GM12878 (cell line): Measurements from ENCODE around the gene LYPLA2. TPM values are rescaled to one million over a fixed set of nuclear protein-coding genes. Genes with fewer than 3 reads are reported as not detected.

Experiments used
- DPF2 ChIP-seq: fragments of 450-650 bp; IDR thresholded peaks from 2 replicates; pipeline ENCODE4 v1.6.1; 2017; ENCODE audit warnings: mild to moderate bottlenecking
- GATAD2B ChIP-seq: fragments of 450-650 bp; conservative IDR thresholded peaks from 2 replicates; pipeline ENCODE4 v1.6.1; 2017; ENCODE audit warnings: low read depth, mild to moderate bottlenecking, moderate library complexity
- LARP7 ChIP-seq: fragments of 450-650 bp; IDR thresholded peaks from 2 replicates; pipeline ENCODE4 v1.6.1; 2017; ENCODE audit warnings: mild to moderate bottlenecking
- MEF2B ChIP-seq: fragments of 450-650 bp; IDR thresholded peaks from 2 replicates; pipeline ENCODE4 v1.6.1; 2018; ENCODE audit warnings: mild to moderate bottlenecking, moderate library complexity; ENCODE audit not compliant: partially characterized antibody, poor library complexity, severe bottlenecking
- MXI1 ChIP-seq: fragments of 150-350 bp; IDR thresholded peaks from 2 replicates; pipeline ENCODE4 v1.6.1; 2011; ENCODE audit warnings: low read depth, mild to moderate bottlenecking, inconsistent platforms, low read length, improper control_type of control experiment
- NFXL1 ChIP-seq: fragments of 450-650 bp; IDR thresholded peaks from 2 replicates; pipeline ENCODE4 v1.6.1; 2017; ENCODE audit warnings: antibody characterized with exemption, mild to moderate bottlenecking, borderline replicate concordance
- POLR2A ChIP-seq: IDR thresholded peaks from 2 replicates; pipeline ENCODE4 v1.6.1; 2011; ENCODE audit warnings: low read depth, mild to moderate bottlenecking, low read length
- RB1 ChIP-seq: fragments of 450-650 bp; formaldehyde crosslinking; IDR thresholded peaks from 2 replicates; pipeline ENCODE4 v1.6.1; 2017; ENCODE audit warnings: mild to moderate bottlenecking, borderline replicate concordance
- RELA ChIP-seq: fragments of 450-650 bp; IDR thresholded peaks from 2 replicates; pipeline ENCODE4 v1.8.0; 2014; ENCODE audit warnings: borderline replicate concordance; ENCODE audit not compliant: partially characterized antibody
- RFX5 ChIP-seq: IDR thresholded peaks from 2 replicates; pipeline ENCODE4 v1.6.1; 2011; ENCODE audit warnings: low read depth, low read length, improper control_type of control experiment
- SMARCA5 ChIP-seq: fragments of 450-650 bp; IDR thresholded peaks from 2 replicates; pipeline ENCODE4 v1.6.1; 2017; ENCODE audit warnings: mild to moderate bottlenecking
- polyA plus RNA-seq, 11 experiments: library from polyadenylated mRNA; depleted of rRNA in 4 of 11; unstranded in 6 of 11; stranded (reverse) in 5 of 11; fragments of >200 nt; fragmentation: Nextera tagmentation in 4 of 11; fragmentation: Illumina TruSeq in 1 of 11; extraction: Ambion mirVana in 4 of 11; extraction: Trizol in 1 of 11; gene quantifications; 1 replicate in 1 of 11; 2 replicates in 10 of 11; pipeline versions ENCODE4 v1.2.1 to v1.2.3, GENCODE V29; 2011 to 2016; ENCODE audit warnings: inconsistent platforms in 2 of 11, missing spikeins in 2 of 11, low read depth in 1 of 11
- total RNA-seq, 4 experiments: library from RNA; depleted of rRNA in 3 of 4; stranded (reverse); fragments of >200 nt in 3 of 4; fragmentation: Illumina TruSeq in 1 of 4; extraction: Trizol in 1 of 4; gene quantifications; 2 replicates each; pipeline versions ENCODE4 v1.2.1 to v1.2.3, GENCODE V29; 2013 to 2021
- TF ChIP-seq, protein P1 (sequence below): fragments of 450-650 bp; IDR thresholded peaks from 2 replicates; pipeline ENCODE4 v1.6.1; 2017; ENCODE audit warnings: antibody characterized with exemption, mild to moderate bottlenecking, moderate library complexity
- TF ChIP-seq, protein P2 (sequence below): fragments of 450-650 bp; IDR thresholded peaks from 2 replicates; pipeline ENCODE4 v1.6.1; 2017; ENCODE audit warnings: low read depth, mild to moderate bottlenecking, moderate library complexity
- TF ChIP-seq, protein P3 (sequence below): IDR thresholded peaks from 2 replicates; pipeline ENCODE4 v1.6.1; 2012; ENCODE audit warnings: improper control_type of control experiment, low read depth, low read length; ENCODE audit not compliant: insufficient replicate concordance
- TF ChIP-seq, protein P4 (sequence below): fragments of 450-650 bp; IDR thresholded peaks from 2 replicates; pipeline ENCODE4 v1.6.1; 2017; ENCODE audit warnings: mild to moderate bottlenecking, moderate library complexity

The LYPLA2 gene
- total and polyA plus RNA-seq, 10 of the 15 experiments (the other 5 are each of a cell fraction or from before 2014, with no cell fraction given), result 2.7 to 129 (median 62.3) TPM

DNA sequence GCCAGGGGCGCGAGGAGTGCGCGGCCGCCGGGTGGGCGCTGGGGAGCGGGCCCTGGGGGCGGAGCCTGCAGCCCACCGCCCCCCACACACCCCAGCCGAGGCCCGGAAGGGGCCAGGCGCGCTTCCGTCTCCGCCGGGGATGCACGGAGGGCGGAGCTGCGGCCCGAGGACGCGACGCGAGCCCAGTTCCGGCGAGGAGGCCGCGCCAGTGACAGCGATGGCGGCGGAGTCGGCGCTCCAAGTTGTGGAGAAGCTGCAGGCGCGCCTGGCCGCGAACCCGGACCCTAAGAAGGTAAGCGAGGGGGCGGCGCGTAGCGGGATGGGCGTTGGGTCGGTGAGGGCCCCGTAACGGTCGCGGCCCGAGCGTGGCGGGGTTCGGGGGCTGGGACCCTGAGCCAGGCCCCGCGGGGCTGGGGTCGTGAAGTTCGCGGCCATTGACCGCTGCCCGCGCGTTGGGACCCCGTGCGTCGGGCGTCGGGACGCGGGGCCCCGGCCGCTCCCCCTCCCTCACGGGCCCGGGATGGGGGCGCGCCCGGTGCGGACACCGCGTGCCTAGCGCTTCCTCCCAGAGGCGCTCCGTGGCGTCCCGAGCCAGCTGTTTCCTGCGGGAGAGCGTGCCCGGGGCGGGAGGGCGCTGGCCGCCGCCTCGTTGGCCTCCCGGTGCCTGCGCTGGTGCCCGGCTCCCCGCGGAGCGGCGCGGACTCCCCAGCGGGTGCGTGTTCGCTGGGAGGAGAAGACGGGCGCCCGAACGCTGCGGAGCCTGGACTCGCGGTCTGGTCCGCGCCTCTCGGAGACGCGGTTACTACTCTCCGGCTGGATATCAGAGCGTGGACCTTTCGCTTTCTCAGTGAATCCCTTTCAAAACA lies 47.4 kb upstream of the LYPLA2 start, which contains the start of gene ELOA (continued):
- TF ChIP-seq, protein P1, sequence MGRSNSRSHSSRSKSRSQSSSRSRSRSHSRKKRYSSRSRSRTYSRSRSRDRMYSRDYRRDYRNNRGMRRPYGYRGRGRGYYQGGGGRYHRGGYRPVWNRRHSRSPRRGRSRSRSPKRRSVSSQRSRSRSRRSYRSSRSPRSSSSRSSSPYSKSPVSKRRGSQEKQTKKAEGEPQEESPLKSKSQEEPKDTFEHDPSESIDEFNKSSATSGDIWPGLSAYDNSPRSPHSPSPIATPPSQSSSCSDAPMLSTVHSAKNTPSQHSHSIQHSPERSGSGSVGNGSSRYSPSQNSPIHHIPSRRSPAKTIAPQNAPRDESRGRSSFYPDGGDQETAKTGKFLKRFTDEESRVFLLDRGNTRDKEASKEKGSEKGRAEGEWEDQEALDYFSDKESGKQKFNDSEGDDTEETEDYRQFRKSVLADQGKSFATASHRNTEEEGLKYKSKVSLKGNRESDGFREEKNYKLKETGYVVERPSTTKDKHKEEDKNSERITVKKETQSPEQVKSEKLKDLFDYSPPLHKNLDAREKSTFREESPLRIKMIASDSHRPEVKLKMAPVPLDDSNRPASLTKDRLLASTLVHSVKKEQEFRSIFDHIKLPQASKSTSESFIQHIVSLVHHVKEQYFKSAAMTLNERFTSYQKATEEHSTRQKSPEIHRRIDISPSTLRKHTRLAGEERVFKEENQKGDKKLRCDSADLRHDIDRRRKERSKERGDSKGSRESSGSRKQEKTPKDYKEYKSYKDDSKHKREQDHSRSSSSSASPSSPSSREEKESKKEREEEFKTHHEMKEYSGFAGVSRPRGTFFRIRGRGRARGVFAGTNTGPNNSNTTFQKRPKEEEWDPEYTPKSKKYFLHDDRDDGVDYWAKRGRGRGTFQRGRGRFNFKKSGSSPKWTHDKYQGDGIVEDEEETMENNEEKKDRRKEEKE, result no peak
- TF ChIP-seq RFX5 (no peak; the same call in 1 of the 2 replicates), POLR2A (peak; percentile 99), RELA (peak; percentile 31), DPF2 (peak; percentile 68; the same call in 1 of the 2 replicates), GATAD2B (peak; percentile 99), MXI1 (peak; percentile 55; the same call in 1 of the 2 replicates), MEF2B (no peak), LARP7 (peak; percentile 81), SMARCA5 (peak; percentile 73; the same call in 1 of the 2 replicates), RB1 (peak; percentile 17; the same call in 1 of the 2 replicates), NFXL1 (no peak)
- TF ChIP-seq, protein P2, sequence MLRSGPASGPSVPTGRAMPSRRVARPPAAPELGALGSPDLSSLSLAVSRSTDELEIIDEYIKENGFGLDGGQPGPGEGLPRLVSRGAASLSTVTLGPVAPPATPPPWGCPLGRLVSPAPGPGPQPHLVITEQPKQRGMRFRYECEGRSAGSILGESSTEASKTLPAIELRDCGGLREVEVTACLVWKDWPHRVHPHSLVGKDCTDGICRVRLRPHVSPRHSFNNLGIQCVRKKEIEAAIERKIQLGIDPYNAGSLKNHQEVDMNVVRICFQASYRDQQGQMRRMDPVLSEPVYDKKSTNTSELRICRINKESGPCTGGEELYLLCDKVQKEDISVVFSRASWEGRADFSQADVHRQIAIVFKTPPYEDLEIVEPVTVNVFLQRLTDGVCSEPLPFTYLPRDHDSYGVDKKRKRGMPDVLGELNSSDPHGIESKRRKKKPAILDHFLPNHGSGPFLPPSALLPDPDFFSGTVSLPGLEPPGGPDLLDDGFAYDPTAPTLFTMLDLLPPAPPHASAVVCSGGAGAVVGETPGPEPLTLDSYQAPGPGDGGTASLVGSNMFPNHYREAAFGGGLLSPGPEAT, result 0 out of 2 replicates have a peak, but pooled peaks have one; percentile 29
- TF ChIP-seq, protein P3, sequence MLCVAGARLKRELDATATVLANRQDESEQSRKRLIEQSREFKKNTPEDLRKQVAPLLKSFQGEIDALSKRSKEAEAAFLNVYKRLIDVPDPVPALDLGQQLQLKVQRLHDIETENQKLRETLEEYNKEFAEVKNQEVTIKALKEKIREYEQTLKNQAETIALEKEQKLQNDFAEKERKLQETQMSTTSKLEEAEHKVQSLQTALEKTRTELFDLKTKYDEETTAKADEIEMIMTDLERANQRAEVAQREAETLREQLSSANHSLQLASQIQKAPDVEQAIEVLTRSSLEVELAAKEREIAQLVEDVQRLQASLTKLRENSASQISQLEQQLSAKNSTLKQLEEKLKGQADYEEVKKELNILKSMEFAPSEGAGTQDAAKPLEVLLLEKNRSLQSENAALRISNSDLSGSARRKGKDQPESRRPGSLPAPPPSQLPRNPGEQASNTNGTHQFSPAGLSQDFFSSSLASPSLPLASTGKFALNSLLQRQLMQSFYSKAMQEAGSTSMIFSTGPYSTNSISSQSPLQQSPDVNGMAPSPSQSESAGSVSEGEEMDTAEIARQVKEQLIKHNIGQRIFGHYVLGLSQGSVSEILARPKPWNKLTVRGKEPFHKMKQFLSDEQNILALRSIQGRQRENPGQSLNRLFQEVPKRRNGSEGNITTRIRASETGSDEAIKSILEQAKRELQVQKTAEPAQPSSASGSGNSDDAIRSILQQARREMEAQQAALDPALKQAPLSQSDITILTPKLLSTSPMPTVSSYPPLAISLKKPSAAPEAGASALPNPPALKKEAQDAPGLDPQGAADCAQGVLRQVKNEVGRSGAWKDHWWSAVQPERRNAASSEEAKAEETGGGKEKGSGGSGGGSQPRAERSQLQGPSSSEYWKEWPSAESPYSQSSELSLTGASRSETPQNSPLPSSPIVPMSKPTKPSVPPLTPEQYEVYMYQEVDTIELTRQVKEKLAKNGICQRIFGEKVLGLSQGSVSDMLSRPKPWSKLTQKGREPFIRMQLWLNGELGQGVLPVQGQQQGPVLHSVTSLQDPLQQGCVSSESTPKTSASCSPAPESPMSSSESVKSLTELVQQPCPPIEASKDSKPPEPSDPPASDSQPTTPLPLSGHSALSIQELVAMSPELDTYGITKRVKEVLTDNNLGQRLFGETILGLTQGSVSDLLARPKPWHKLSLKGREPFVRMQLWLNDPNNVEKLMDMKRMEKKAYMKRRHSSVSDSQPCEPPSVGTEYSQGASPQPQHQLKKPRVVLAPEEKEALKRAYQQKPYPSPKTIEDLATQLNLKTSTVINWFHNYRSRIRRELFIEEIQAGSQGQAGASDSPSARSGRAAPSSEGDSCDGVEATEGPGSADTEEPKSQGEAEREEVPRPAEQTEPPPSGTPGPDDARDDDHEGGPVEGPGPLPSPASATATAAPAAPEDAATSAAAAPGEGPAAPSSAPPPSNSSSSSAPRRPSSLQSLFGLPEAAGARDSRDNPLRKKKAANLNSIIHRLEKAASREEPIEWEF, result no peak
- TF ChIP-seq, protein P4, sequence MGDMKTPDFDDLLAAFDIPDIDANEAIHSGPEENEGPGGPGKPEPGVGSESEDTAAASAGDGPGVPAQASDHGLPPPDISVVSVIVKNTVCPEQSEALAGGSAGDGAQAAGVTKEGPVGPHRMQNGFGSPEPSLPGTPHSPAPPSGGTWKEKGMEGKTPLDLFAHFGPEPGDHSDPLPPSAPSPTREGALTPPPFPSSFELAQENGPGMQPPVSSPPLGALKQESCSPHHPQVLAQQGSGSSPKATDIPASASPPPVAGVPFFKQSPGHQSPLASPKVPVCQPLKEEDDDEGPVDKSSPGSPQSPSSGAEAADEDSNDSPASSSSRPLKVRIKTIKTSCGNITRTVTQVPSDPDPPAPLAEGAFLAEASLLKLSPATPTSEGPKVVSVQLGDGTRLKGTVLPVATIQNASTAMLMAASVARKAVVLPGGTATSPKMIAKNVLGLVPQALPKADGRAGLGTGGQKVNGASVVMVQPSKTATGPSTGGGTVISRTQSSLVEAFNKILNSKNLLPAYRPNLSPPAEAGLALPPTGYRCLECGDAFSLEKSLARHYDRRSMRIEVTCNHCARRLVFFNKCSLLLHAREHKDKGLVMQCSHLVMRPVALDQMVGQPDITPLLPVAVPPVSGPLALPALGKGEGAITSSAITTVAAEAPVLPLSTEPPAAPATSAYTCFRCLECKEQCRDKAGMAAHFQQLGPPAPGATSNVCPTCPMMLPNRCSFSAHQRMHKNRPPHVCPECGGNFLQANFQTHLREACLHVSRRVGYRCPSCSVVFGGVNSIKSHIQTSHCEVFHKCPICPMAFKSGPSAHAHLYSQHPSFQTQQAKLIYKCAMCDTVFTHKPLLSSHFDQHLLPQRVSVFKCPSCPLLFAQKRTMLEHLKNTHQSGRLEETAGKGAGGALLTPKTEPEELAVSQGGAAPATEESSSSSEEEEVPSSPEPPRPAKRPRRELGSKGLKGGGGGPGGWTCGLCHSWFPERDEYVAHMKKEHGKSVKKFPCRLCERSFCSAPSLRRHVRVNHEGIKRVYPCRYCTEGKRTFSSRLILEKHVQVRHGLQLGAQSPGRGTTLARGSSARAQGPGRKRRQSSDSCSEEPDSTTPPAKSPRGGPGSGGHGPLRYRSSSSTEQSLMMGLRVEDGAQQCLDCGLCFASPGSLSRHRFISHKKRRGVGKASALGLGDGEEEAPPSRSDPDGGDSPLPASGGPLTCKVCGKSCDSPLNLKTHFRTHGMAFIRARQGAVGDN, result peak; percentile 75; the same call in 1 of the 2 replicates
